Measurements from ENCODE around the gene KIRREL2. TPM values are rescaled to one million over a fixed set of nuclear protein-coding genes. Genes with fewer than 3 reads are reported as not detected.

The KIRREL2 gene
- total and polyA plus RNA-seq, 11 donors, result 0.77 TPM; not detected in 10

GRCh38 chr19:35847911-35848310 lies 8.8 kb upstream of the KIRREL2 start:
- TF ChIP-seq CTCF (IDR thresholded peaks at IDR 0.05) (no peak), POLR2A (IDR thresholded peaks at IDR 0.05) (no peak)
- Histone ChIP-seq H3K4me1 (peaks cover 0 to 21% (median 7%) of the 10 kb centered on the region in 12 donors), H3K27ac (no peak overlapping the region), H3K4me3 (no peak overlapping the region), H3K27me3 (peaks cover 35 to 97% (median 79%) of the 10 kb centered on the region in 9 donors), H3K36me3 (no peaks in the 10 kb centered on the region), H3K9me3 (no peaks in the 10 kb centered on the region)
- DNase-seq, result no peak
- 75 to 92% (median 87%) methylated on average over 8 of the region's 8 CpGs for WGBS, 4 donors
- intact Hi-C loops (cut with DNase I), result no loop called here
- ATAC-seq, result no peak

- Histone ChIP-seq H3K4me3 (no peak overlapping the region), H3K36me3 (no peaks in the 10 kb centered on the region), H3K27ac (no peak overlapping the region), H3K4me1 (peaks cover 0 to 21% (median 7%) of the 10 kb centered on the region in 12 donors), H3K27me3 (peaks cover 35 to 97% (median 74%) of the 10 kb centered on the region in 9 donors), H3K9me3 (no peaks in the 10 kb centered on the region)
- TF ChIP-seq CTCF (IDR thresholded peaks at IDR 0.05) (no peak), POLR2A (IDR thresholded peaks at IDR 0.05) (no peak)
- intact Hi-C loops (cut with DNase I), result no loop called here
- DNase-seq, result no peak
- WGBS, 4 donors, result 59 to 76% (median 72%) methylated on average over 3 to 8 of the region's 8 CpGs
- no peak for ATAC-seq
These were observed 8.2 kb upstream of the KIRREL2 start for GRCh38 chr19:35848486-35848885.

GRCh38 chr19:35848919-35849505 lies 7.7 kb upstream of the KIRREL2 start:
- no peaks in the 10 kb centered on the region for H3K9me3 ChIP-seq
- H3K4me1 ChIP-seq, result peaks cover 0 to 17% (median 7%) of the 10 kb centered on the region in 12 donors
- H3K27me3 ChIP-seq, result peaks cover 31 to 97% (median 68%) of the 10 kb centered on the region in 9 donors
- DNase-seq (no peak), ATAC-seq (no peak)
- WGBS, 4 donors, result 89 to 91% (median 89%) methylated on average over 14 to 18 of the region's 18 CpGs
- H3K4me3 ChIP-seq, result no peak overlapping the region
- intact Hi-C loops (cut with DNase I), result no loop called here
- no peak for TF ChIP-seq CTCF (IDR thresholded peaks at IDR 0.05)
- TF ChIP-seq POLR2A (IDR thresholded peaks at IDR 0.05), result no peak
- no peaks in the 10 kb centered on the region for H3K36me3 ChIP-seq
- no peak overlapping the region for H3K27ac ChIP-seq

GRCh38 chr19:35851213-35852028 lies 5.3 kb upstream of the KIRREL2 start:
- DNase-seq (no peak), ATAC-seq (no peak)
- TF ChIP-seq POLR2A (IDR thresholded peaks at IDR 0.05) (no peak), CTCF (IDR thresholded peaks at IDR 0.05) (no peak)
- WGBS, 4 donors, result 44 to 52% (median 47%) methylated on average over 15 to 32 of the region's 32 CpGs
- intact Hi-C loops (cut with DNase I), result no loop called here
- H3K27ac ChIP-seq, result no peak overlapping the region
- H3K36me3 ChIP-seq, result no peaks in the 10 kb centered on the region
- H3K4me3 ChIP-seq, result no peak overlapping the region
- H3K4me1 ChIP-seq, result peaks cover 0 to 8% (median 5%) of the 10 kb centered on the region in 12 donors
- H3K27me3 ChIP-seq, result peaks cover 24 to 95% (median 57%) of the 10 kb centered on the region in 9 donors
- H3K9me3 ChIP-seq, result no peaks in the 10 kb centered on the region
